Epithelial cell of proximal tubule (primary cell): ENCODE data around the gene UBTD1. TPM values are rescaled to one million over a fixed set of nuclear protein-coding genes. Genes with fewer than 3 reads are reported as not detected.

Source experiments
- DNase-seq: peaks from one replicate; pipeline ENCODE4 v3.0.0-alpha.2; 2011; ENCODE audit warnings: low read depth
- H3K4me3 ChIP-seq: 2 replicates; pipeline ENCODE4 v1.5.1; 2011; ENCODE audit warnings: low read depth, mild to moderate bottlenecking, low read length
- total RNA-seq: library from RNA; depleted of rRNA; stranded (reverse); fragments of >200 nt; gene quantifications from 2 replicates; pipeline ENCODE4 v1.2.3, GENCODE V29; 2015
- TF ChIP-seq, protein P1 (sequence below): conservative IDR thresholded peaks from 2 replicates; pipeline ENCODE4 v1.5.1; 2012; ENCODE audit warnings: low read depth, mild to moderate bottlenecking, low read length

The UBTD1 gene
- total RNA-seq, 1 donor from 2014 or later = 23.6 TPM

DNA sequence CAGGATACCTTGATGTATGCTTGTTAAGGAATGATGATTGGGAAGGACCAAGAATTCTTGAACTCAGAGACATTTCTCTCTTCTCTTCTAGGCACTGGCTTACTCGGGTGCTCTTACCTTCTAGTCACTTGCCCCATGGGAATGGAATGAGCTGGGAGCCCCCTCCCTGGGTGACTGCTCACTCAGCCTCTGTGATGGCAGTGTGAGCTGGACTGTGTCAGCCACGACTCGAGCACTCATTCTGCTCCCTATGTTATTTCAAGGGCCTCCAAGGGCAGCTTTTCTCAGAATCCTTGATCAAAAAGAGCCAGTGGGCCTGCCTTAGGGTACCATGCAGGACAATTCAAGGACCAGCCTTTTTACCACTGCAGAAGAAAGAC is 42.0 kb upstream of the UBTD1 start:
- TF ChIP-seq, protein P1, sequence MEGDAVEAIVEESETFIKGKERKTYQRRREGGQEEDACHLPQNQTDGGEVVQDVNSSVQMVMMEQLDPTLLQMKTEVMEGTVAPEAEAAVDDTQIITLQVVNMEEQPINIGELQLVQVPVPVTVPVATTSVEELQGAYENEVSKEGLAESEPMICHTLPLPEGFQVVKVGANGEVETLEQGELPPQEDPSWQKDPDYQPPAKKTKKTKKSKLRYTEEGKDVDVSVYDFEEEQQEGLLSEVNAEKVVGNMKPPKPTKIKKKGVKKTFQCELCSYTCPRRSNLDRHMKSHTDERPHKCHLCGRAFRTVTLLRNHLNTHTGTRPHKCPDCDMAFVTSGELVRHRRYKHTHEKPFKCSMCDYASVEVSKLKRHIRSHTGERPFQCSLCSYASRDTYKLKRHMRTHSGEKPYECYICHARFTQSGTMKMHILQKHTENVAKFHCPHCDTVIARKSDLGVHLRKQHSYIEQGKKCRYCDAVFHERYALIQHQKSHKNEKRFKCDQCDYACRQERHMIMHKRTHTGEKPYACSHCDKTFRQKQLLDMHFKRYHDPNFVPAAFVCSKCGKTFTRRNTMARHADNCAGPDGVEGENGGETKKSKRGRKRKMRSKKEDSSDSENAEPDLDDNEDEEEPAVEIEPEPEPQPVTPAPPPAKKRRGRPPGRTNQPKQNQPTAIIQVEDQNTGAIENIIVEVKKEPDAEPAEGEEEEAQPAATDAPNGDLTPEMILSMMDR = no peak
- DNase-seq = no peak
- H3K4me3 ChIP-seq = no peak overlapping the region

DNA sequence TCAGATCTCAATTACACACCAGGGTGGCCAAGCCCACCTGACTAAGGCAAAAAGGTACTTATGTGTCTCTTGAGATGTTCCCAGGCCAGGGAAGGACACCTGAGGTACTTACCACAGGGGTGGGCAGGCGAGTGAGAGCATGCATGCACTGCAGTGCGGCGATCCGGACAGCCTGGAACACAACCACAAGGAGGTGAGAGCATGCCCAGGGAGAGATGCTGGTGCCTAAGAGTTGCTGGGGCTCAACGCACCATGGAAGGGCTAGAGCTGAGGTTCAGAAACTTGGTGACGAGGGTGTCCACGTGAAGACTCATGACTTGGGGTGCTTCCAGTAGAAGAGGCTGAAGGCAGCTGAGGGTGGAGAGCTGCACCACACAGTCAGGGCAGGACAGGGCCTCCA is 39.6 kb upstream of the UBTD1 start:
- TF ChIP-seq, protein P1 = no peak
- no peak for DNase-seq

DNA sequence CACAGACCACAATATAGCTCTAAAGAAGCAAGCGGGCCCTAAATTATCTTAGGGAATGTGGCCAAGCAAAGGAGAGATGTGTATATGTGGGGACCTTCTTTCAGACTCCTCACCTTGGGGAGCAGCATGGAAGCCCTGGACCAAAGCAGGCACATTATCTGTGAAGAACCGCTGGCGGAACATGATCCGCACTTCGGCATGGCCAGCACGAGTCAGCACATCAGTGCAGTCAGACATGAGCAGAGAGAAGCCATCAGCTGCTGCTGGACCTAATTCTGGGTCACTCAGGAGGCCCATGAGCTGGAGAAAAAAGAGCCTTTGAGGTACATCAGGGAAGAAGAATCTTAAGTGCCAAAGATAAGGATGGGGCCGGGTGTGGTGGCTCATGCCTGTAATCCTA is 38.8 kb upstream of the UBTD1 start:
- TF ChIP-seq, protein P1 = no peak
- no peak for DNase-seq
- no peak overlapping the region for H3K4me3 ChIP-seq

More for the DNA sequence above, 39.6 kb upstream of the UBTD1 start:
- H3K4me3 ChIP-seq = no peak overlapping the region

DNA sequence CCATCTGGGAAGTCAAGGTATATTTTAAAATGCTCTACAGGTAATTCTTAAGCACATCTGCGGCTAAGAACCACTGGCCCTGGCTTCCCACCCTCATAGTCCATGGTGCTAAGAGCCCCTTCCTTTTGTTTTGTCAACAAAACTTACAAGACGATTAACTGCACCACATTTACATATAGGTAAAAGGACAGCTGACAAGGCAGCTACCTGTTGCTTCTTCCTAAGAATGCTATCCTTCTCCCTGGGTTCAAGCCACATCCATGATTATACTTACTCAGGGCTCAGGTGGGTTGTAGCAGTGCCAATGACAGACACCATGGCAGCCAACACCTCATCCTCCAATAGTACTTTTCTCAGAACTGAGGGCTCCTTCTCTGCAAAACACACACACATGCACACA is 36.4 kb upstream of the UBTD1 start:
- DNase-seq = no peak
- H3K4me3 ChIP-seq = no peak overlapping the region
- TF ChIP-seq, protein P1 = no peak

DNA sequence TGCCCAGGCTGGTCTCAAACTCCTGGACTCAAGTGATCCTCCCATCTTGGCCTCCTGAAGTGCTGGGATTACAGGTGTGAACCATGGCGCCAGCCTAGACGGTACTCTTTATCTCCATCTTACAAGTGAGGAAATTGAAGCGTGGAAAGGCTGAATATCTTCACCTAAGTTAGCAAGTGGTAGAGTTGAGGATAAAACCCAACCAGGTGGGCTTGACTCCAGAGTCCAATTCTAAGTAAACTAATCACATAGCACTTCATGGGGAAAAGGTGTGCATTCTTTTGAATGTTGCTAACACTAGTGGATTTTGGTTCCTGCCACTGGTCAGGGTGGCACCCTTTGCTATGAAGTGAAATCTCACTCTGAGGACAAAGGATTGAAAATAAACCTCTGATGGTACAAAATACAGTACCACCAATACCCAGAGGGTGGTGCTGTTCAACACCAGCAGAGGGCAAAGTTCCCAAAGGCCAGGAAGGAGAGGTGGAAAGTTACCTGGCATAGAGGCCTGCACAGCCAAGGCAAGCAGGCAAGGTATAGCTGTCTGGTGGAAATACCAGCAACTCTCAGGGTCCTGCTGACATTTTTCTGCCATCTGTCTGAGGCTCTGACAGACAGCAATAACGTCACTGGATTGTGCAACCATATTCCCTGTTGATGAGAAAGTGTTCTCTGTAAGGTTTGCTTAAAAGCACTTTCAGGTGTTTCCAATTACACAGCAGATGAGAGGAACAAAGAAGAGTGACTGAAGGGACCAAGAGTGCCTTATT is 35.2 kb upstream of the UBTD1 start:
- TF ChIP-seq, protein P1 = peak; percentile 93
- no peak for DNase-seq

DNA sequence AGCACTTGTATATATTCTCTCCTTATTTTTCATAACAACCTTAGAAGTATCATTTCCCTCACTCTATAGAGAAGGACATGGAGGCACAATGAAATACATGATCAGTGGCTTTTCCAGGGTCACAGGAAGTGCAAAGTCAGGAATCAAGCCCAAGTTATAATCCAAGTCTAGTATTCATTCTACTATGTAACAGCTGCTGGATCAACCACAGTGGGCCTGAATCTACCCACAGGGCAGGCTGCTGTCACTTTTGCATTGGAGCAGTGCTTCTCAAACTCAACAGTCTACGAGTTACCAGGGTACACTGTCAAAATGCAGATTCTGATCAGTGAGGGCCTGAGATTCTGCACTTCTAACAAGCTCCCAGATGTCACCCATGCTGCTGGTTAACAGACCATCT is 34.5 kb upstream of the UBTD1 start:
- DNase-seq = no peak
- TF ChIP-seq, protein P1 = no peak
- no peak overlapping the region for H3K4me3 ChIP-seq

More for the DNA sequence above, 35.2 kb upstream of the UBTD1 start:
- no peak overlapping the region for H3K4me3 ChIP-seq

DNA sequence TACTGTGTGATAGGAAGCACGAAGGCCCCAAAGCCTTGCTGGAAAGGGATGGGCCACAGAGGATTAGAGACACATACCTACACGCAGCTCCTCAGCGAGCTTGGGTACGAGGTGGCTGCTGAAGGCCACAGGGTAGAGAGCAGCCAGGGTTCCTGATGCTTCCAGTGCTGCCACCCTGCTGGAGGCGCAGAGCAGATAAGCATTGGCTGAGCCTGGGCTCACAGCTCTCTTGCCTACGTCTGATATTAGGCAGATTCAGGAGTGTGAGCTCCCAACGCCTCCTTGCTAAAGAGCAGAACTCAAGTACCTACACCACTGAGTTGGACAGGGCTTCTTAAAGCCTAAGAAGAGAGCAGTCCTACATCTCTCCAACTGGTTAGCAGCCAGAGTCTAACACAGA is 32.7 kb upstream of the UBTD1 start:
- DNase-seq = no peak
- no peak overlapping the region for H3K4me3 ChIP-seq
- TF ChIP-seq, protein P1 = no peak
